RKO (cell line): ENCODE measurements around the gene SMPD3.

Source experiments
- DNase-seq: peaks from one replicate; pipeline ENCODE4 v3.0.0-alpha.2; 2016; ENCODE audit warnings: low spot score

The SMPD3 gene

DNA sequence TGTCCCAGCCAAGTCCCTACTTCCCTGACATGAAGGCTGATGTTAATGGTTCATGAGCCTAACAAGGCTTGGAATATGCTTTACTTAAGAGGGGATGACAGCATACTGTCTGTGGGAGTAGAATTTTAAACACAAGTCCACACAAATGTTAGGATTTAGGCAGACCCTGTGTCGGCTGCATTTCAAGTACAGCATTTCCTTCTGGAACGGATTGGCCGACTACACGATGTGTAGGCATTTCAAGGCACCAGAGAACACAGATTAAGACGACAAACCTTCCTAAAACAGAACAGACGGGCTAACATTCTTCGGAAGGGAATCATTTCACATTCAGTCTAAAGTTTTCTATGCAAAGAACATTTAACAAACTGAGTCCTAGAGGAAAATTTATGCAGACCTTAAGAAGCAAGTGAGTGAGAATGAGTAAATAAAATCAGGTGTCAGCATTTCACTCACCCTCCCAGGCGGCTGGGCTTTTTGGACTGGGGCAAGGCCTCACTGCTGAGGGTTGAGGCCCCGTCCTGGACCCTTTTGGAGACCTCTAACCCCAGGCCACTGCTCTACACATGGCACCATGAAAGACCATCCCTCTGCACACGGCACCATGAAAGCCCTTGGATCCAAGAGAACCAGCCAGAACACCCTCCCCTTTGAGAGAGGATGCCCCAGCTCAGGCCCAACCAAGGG is 67.5 kb downstream of the SMPD3 start:
- DNase-seq = no peak

DNA sequence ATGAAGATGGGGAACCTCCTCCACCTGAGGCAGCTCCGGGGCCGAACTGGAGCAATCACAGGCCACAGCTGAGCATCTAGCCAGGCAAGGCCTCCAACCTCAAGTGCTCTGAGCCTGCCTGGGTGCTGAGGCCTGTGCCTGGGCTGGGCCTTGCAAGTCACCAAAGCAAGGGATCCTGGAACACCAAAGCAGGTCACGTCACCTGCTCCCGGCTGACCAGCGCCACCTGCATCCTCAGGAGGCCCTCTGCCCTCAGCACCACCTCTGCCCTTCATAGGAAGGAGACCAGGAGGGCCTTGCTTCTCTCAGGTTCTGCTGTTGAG is 68.0 kb downstream of the SMPD3 start:
- DNase-seq = no peak

DNA sequence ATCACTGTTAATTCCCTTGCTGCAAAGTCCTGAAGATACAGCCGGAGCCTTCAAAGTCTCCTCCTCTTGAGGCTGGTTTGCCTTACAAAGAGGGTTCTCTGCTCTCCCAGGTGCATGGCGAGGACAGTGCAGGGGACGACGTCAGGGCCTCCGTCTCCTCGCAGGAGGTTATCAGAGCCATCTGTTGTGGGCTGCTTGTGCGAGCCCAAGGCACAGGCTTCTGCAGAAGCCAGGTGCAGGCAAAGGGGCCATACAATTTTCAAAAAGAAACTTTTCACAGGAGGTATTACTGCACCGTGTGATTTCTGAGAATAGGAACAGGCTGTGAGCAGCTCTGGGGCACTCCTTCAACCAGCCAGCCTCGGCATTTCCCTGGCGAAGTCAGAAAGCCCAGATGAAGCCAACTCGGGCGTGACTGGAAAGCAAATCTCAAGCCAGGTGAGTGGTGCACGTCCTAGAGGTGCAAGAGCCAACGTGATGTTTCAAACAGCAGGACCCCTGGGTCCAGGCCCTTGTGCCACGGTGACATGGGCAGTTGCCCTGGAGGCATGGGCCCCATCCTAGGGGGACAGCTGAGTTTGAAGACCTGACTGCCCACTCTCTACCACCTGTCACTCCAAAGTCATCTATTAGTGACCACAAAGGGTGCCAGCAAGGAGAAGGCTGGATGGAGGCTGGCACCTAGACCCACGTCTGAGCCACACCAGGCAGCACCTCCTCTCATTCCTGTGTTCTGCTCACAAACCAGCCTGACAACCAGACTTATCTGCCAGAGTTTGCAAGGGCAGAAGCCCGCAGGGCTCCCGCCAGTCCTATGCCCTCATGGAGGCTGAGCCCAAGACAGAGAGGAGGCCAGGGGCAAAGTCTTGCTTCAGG is 68.6 kb downstream of the SMPD3 start:
- DNase-seq = no peak

DNA sequence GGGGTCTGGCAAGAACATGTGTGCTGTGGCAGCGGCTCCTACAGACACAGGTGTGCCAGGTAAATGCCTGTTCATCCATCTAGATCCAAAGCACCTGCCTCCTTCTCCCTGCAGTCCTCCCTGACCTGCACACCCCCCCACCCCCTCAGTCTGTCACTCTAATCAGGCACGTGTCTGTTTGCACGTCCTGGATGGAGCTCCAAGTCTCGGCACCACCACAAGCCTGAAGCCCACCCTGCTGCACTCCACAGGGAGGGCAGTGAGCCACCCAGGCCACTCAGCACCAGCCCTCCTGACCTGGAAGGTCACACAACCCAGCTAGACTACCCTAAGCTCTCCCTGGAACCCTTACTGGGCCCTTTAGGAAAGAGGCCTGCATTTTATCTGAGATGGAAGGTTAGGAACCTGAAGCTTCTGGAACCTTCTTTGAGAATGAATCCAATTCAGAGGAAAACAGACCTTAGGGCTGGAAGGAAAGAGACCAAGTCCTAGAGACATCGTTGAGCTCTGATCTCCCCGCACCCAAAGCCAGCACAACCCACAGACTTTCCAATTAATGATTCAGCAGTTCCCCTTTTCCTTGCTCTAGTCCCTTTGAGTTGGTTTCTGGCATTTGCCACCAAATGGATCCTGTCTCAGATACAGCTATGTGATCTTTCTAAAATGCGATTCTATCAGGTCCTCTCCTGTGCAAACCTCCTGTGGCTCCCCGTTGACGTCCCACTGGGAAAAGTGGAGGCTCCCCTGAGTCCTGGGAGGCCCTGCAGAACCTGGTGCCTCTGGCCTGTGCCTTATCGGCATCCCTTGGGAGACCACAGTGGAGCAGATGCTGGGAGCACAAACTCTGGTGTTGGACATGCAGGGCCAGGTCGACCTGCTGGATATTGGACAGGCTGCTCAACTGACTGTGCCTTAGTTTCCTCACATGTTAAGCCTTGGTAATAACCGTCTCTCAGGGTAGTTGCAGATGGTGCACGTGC is 69.6 kb downstream of the SMPD3 start:
- no peak for DNase-seq

DNA sequence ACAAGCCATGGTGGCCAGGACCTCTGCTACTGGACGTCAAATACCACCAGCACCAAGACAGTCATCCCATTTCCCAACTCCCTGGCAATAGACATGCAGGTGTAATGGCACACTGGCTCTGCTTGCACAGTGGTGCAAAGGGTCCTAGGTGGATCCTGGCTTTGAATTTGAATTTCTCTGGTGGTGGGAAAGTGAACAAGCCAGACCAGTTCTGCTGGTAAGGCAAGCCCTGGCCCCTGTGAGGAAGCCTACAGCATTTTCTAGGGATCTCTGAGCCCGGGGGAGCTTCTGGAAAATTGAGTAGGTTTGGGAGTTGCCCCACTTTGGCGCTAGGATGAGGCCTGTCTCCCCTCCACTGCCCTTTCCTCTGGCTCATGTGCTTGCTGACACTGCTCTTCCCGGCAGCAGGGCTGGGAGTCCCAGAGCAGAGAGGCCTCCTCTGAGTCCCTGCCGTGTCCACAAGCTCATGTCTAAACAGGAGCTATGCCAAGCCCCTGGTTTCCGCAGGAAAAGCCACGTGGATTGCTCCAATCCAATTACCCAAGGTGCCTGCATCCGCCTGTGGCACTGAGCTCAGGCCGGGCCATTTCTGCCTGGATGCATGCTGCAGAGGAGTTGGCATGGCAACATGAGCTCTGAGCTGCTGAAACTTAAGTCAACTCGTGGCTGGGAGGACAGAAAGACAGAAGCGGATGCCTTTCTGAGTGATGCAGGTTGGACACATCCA is 70.5 kb downstream of the SMPD3 start:
- no peak for DNase-seq

DNA sequence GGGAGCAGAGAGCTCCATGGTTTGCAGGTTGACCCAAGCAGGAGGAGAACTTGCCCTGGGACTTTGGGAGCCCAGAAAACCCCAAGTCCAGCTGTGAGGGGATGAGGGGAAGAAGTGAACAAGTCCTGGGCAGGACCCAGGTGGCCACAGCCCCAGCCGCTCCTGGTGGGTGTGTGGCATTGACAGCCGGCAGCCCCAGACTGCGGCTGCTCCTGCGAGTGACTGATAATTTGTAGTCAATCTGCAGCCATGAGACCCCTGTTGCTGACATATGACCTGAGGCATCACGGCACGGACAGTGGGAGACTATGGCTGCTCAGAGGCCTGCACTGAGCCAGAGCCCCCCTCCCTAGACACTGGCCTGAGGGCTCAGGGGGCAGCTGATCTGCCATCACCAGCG is 71.1 kb downstream of the SMPD3 start:
- no peak for DNase-seq

DNA sequence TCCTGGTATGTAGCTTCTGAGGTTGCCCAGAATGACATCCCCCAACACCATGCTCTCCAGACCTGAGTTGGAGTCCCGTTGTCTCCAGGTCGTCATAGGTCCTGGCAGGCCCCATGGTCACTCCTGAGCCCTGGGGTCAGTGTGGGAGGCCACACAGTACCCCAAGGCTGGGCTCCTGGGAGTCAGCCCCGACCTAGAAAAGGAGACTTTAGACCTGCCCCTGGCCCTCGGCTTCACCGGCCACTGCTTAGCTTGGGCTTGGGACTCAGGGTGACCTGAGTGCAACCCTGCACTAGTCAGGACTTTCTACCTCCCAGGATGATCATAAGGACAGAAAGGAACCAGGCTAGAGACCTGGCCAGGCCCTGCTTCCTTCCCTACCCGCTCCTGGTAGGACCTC is 71.7 kb downstream of the SMPD3 start:
- no peak for DNase-seq

DNA sequence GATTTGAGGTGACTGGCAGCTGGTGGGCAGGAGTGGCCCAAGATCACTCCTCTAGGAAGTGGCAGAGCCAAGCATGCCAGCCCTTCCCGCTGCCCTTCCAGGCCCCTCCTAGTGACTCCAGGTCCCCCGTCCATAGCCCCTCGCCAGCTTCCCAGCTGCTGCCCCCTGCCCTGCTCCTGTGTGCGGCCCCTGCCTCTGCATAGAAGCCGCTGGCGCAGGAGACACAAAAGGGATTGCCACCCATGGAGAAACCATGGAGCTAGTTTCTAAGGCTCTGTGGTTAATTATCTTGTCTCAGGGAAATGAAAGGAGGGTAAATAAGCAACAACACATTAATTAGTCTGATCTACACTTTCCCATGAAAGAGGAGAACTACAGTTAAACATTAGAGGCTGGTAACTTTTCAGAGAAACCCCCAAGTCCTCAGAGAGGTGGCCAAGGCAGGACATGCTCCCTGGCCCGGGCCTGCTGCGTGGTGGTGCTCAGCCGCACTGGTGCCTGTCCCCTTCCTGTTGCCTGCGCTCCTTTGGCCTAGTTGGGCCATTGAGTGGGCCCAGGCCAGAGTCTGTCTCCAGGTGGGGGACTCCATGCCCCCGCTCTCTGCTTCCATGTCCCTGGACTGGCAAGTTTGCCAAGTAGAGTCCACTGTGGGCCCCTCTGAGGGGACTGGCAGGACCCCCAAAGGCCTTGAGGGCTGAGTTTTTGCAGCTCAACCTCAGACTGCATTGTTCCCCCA is 72.3 kb downstream of the SMPD3 start:
- DNase-seq = no peak

DNA sequence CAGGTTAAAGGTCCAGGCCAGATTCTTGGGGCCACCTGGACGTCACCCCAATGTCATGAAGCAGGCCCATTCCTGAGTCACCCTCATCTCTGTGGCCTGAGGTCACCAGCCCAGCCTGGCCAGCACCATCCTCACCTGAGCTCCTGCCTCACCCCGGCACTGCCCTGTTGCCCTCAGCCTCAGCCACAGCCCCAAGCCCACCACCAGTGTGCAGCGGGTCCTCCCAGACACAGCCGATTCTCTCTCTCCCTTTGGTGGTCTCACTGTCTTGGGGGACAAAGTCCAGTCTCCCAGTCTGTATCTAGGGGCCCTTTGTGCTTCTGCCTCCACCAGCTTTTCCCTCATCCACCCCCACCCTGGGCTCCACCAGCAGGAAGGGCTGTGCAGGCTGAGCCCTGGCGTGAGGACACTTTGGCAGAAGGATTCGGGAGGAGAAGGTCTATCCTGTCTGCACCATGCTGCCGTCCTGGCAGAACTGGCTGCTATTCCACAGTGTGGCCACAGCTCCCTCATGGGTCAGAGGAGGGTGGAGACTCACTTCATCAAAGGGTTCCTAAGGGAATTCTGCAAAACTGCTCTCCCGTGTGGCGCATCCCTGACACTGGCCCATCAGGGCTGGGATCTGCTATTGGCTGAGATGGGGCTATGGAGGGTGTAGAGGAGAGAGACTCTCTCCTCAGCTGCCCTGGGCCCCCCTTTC is 73.2 kb downstream of the SMPD3 start:
- peak; percentile 7 for DNase-seq

DNA sequence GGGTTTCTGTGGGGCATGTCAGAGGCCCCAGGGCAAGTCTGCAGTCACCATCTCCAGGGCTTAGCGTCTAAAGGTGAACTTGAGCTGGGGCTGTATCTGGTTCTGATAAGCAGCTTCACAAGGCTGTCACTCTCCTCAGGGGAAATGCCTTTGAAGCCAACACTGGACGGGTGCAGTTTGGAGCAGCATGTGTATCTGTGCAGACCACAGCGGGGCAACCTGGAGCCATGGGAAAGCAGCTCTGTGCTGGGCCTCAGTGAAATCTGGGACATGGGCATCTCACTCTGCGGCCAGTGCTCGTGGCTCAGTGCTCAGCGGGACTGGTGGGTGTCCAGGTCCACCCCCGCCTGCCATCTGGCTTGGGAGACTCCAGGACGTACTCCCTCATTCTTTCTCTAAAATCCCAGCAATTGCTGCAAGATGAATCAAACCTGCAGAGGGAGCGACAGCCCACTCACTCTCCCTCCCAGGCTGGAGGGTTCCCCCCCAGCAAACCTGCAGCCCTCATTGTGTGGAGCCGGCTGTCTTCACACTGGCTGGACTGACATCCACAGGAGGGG is 74.0 kb downstream of the SMPD3 start:
- DNase-seq = no peak

DNA sequence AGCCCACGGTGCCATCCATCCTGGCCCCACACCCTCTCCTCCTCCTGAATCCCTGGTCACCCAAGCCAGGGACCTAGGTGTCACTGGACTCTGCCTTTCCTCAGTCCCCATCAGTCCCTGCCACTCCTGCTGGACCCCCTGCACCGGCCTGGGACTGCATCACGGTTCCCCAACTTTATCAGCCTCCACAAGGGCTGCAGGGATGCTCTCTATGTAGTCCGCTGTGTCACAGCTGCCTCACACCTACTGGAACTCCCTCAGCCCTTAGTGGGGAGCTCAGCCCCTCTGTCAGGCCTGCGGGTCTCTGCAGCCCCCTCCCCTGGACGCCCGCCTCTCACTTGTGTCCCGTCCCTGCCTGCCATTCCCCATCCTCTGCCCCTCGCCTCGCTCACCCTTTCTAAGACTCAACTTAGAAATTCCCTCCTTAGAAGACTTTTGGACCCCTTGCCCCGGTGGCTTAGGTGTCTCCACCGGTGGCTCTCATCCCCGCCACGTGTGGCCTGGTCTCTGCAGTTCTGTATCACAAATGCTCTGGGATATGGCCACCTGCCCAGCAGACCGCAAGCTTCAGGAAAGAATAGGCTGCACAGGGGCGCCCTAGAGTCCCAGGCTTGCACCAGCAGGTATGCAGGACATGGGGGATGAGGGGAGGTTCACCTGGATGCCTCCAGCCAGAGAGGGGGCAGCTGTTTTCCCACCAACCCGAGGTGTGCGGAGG is 74.6 kb downstream of the SMPD3 start:
- DNase-seq = no peak

DNA sequence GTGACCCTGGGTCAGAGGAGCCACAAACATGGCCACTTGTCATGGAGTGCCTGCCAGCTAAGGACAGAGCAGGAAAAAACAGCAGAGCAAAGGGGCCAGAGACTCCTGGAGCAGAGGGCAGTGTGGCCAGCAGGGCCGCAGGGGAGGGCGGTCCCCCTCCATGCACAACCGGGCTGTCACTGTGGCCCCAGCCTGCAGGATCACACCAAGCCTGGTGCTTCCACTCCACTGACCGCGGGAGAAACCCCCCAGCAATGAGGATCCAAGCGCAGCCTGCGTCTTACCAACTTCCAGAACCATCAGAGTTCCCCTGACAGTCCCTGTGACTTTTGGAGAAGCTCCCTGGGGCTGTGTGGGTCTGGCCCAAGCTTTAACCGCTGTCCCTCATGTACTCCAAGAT is 75.5 kb downstream of the SMPD3 start:
- no peak for DNase-seq

DNA sequence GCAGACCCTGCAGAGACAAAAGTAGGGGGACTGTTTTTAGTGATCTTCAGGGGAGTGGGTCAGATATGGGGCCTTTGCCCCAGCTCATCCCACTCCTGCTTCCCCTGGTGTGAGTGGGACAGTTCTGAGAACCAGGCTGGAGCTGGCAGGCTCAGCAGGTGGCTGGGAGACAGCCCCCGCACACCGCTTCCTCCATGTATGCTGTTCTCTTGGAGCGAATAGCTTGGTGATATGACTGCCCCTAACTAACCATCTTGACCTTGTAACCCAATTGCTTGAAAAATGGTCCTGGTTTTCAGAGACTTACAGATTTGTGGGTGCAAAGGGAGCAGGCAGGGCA is 76.0 kb downstream of the SMPD3 start:
- DNase-seq = no peak

DNA sequence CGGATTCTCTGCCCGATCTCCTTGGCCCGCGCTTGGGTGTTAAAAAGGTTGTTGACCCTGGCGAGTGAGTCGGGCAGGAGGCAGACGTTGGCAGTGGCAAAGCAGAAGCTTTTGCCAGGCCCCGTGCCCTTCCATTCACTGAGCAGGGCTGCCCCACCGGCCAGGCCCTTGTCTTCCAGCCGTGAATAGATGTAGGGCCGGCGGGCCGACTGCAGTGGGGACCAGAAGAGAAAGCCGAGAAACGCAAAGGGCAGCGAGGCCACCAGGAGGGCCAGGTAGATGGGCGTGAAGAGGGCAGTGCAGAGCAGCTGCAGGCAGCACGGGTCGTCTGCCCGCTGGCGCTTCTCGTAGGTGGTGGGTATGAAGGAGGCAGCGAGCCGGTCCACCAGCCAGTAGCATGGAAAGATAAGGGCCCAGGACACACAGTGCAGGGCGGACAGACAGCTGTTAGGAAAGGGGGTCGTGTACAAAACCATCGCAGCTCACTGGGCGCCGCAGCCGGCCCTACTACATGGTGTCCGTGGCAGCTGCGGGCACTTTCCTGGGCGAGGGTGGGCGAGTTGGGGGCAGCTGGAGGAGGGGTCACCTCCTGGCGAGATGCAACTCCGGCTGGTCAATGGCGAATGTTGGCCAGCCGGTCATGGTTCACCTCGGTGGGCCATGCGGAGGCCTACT is 76.5 kb downstream of the SMPD3 start:
- DNase-seq = no peak

DNA sequence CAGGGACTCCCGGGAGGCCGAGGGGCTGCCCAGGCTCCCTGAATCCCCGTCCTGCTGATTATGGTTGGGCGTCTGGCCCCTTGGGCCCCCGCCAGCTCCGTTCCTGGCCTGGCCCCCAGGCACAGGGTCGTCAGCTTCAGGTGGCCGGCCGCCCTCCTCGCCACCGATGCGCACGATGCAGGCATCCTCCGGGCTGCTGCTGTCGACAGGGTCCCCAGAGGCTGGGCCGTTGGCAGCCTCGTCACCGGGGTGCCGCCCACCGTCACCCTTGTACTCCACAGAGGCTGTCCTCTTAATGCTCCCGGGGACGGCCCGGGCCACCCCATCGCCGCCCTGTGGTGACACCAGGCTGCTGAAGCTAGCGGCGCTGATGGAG is 77.0 kb downstream of the SMPD3 start:
- DNase-seq = no peak

DNA sequence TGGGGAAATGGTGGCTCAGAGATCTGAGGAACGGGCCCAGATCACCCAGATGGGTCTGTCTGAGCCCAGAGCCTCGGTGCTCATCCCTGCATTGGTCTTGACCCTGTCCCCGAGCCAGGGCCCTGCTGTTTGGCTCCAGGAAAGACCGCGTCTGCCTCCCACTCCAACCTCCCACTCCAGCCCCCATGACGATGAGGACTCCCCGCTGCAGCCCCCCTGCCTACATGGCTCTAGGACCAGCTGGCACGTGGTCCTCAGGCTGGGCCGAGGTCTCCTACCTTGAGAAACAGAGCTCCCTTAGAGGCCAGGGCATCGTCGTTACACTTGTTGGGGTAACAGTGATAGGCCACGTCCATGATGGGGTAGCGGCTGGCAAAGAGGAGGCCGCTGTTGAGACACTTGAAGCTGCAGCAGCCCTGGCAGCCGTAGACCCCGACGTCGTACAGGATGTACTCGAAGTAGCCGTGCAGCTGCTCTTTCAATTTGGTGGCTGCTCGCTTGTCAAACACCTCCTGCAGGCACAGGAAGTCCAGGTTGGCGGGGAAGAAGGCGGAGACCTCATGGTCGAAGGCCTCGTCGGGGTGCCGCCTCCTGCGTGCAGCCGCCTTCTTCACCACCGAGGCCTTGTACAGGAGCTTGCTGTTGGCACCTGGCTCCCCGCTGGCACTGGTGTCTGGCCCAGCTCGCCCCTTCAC is 77.6 kb downstream of the SMPD3 start:
- DNase-seq = no peak

DNA sequence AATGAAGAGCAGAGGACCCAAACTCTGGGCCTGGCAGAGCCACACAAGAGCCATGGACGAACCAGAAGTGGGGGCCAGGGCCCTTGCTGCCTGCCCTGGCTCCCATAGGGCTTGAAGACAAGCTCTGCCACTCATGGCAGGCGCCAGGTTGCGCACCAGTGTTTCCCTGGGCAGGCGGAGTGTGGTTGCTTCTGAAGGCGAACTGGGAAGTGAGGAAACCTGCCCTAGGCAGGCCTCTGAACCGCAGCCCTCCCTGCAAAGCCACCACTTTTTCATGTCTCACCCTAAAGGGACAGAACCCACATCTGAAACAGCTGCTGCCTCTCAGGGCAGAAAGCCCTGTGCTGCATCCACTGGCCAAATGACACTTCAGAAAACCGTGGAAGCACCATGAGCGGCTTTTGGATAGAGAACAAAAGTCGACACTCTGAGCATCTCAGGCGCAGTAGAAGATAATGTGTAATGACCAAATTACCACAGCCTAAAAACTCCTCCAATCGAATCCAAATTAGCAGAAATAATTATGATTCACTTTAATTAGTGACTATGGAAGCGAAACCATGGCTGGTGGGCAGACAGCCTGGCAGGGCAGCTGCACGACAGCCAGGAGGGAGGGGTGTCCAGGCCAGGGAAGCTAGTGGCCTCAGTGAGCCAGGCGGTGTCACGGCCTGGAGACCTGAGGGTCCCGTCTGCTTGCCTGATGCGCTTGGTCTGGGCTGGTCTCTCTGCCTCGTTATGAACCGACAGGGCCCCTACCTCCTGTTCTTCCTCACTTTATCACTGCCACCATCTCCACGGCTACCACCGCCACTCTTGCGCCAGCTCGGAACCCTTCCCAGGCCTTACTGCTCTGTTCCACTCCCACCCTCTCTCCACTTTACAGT is 78.4 kb downstream of the SMPD3 start:
- no peak for DNase-seq

DNA sequence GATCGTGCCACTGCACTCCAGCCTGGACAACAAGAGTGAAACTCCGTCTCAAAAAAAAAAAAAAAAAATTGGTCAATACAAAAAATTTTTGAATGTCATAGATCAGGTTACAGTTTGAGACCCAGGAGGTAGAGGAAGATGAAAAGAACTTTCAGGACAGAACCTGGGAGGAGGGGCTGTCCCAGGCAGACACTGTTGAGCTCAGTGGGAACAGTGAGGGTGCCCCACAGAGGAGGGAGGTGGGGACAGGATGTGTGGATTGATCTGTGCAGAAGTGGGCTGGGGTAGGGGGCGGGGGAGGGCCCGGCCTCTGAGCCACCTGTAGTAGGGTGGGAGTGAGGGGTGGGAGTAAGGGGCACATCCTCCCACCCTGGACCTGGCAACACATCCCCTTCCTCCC is 79.1 kb downstream of the SMPD3 start:
- no peak for DNase-seq
